K562 (cell line): ENCODE data around the gene EMC6. TPM values are rescaled to one million over a fixed set of nuclear protein-coding genes. Genes with fewer than 3 reads are reported as not detected.

Source experiments
- ATF2 ChIP-seq: sonication (generic); formaldehyde crosslinking; IDR thresholded peaks from 2 replicates; pipeline ENCODE4 v1.8.1; 2022; ENCODE audit warnings: missing genetic modification reagents
- CBFA2T3 ChIP-seq: fragments of 450-650 bp; IDR thresholded peaks from 2 replicates; pipeline ENCODE4 v1.6.1; 2017
- E2F3 ChIP-seq: fragments of 250-450 bp; sonication (Bioruptor Pico); IDR thresholded peaks from 2 replicates; pipeline ENCODE4 v1.4.0; 2020; ENCODE audit warnings: mild to moderate bottlenecking
- FOXJ3 ChIP-seq: sonication (generic); formaldehyde crosslinking; IDR thresholded peaks from 2 replicates; pipeline ENCODE4 v1.4.0; 2020; ENCODE audit warnings: mild to moderate bottlenecking, missing genetic modification reagents
- GTF2E2 ChIP-seq: fragments of 200-800 bp; sonication (Bioruptor generic); IDR thresholded peaks from 2 replicates; pipeline ENCODE4 v1.6.1; 2016; ENCODE audit warnings: missing genetic modification characterization, missing compliant biosample characterization
- HNRNPH1 ChIP-seq: fragments of 200-400 bp; formaldehyde crosslinking; optimal IDR thresholded peaks from 2 replicates; pipeline ENCODE3; 2017; ENCODE audit warnings: low read depth, mild to moderate bottlenecking, low read length, moderate library complexity
- MAZ ChIP-seq, 2 experiments: fragments of 450-650 bp in 1 of 2; sonication (generic) in 1 of 2; formaldehyde crosslinking; IDR thresholded peaks in 1 of 2; conservative IDR thresholded peaks in 1 of 2; 2 replicates each; pipeline versions ENCODE4 v1.4.0 to v1.5.0; 2020; ENCODE audit warnings: mild to moderate bottlenecking in 1 of 2, missing genetic modification reagents in 1 of 2
- MLLT1 ChIP-seq, 2 experiments: fragments of 450-650 bp; IDR thresholded peaks; 2 replicates each; pipeline ENCODE4 v1.6.1; 2016
- NFE2L1 ChIP-seq: fragments of 450-650 bp; IDR thresholded peaks from 2 replicates; pipeline ENCODE4 v1.6.1; 2016; ENCODE audit warnings: missing genetic modification characterization, low read depth, mild to moderate bottlenecking, missing compliant biosample characterization, moderate library complexity, borderline replicate concordance
- REST ChIP-seq, 2 experiments: fragments of 450-650 bp; formaldehyde crosslinking in 1 of 2; IDR thresholded peaks; 2 replicates each; pipeline versions ENCODE4 v1.4.0 to v1.6.1; 2014 to 2020; ENCODE audit warnings: mild to moderate bottlenecking in 2 of 2, borderline replicate concordance in 1 of 2, low read depth in 1 of 2
- SIN3A ChIP-seq, 2 experiments: fragments of 150-350 bp in 1 of 2; IDR thresholded peaks; 2 replicates each; pipeline ENCODE4 v1.6.1; 2011 to 2016; ENCODE audit warnings: borderline replicate concordance in 2 of 2, low read depth in 2 of 2, low read length in 2 of 2, mild to moderate bottlenecking in 2 of 2, moderate library complexity in 2 of 2; ENCODE audit not compliant: control insufficient read depth in 1 of 2
- SMC3 ChIP-seq: conservative IDR thresholded peaks from 2 replicates; pipeline ENCODE4 v1.6.1; 2011; ENCODE audit warnings: low read depth, low read length, improper control_type of control experiment; ENCODE audit not compliant: insufficient read depth
- SRSF3 ChIP-seq: fragments of 200-400 bp; formaldehyde crosslinking; IDR thresholded peaks from 2 replicates; pipeline ENCODE4 v1.6.1; 2016; ENCODE audit warnings: mild to moderate bottlenecking, low read length, moderate library complexity; ENCODE audit not compliant: insufficient read depth
- ZNF280A ChIP-seq: fragments of 450-650 bp; IDR thresholded peaks from 2 replicates; pipeline ENCODE4 v1.6.1; 2018; ENCODE audit warnings: mild to moderate bottlenecking, low read depth; ENCODE audit not compliant: partially characterized antibody
- polyA plus RNA-seq, 8 experiments: library from polyadenylated mRNA; depleted of rRNA in 4 of 8; stranded (reverse) in 5 of 8; unstranded in 3 of 8; fragments of >200 nt; fragmentation: Nextera tagmentation in 2 of 8; fragmentation: Illumina TruSeq in 1 of 8; extraction: Ambion mirVana in 2 of 8; extraction: Trizol in 1 of 8; gene quantifications; 2 replicates each; pipeline versions ENCODE4 v1.2.1 to v1.2.3, GENCODE V29; 2011 to 2014; ENCODE audit warnings: inconsistent platforms in 1 of 8, missing spikeins in 1 of 8
- total RNA-seq, 7 experiments: library from RNA; depleted of rRNA in 6 of 7; stranded (reverse); fragments of >200 nt in 6 of 7; fragmentation: Illumina TruSeq in 2 of 7; extraction: Trizol in 2 of 7; gene quantifications; 2 replicates each; pipeline versions ENCODE4 v1.2.1 to v1.2.3, GENCODE V29; 2011 to 2021; ENCODE audit warnings: low replicate concordance in 1 of 7

The EMC6 gene
- total and polyA plus RNA-seq, 9 of the 15 experiments (the other 6 are each of a cell fraction or from before 2014, with no cell fraction given) = 2.9 to 136 (median 24.9) TPM

- TF ChIP-seq MLLT1 (IDR thresholded peaks at IDR 0.05) = no peak
- no peak for TF ChIP-seq HNRNPH1
- TF ChIP-seq FOXJ3 (CRISPR knock-in tag) = no peak
- TF ChIP-seq SRSF3 = no peak
- TF ChIP-seq NFE2L1 (tag) = no peak
- peak in 1 of 2 experiments; percentile 36; a peak in 1 of 4 replicates for TF ChIP-seq MAZ (CRISPR knock-in tag; conservative IDR thresholded peaks at IDR 0.05 in 1 of 2, IDR thresholded peaks at IDR 0.05 in 1 of 2)
- no peak for TF ChIP-seq SIN3A (IDR thresholded peaks at IDR 0.05; ENCODE audit: borderline replicate concordance in 2 of 2, control insufficient read depth in 1 of 2, low read depth in 2 of 2, low read length in 2 of 2)
- TF ChIP-seq SMC3 = no peak
- no peak for TF ChIP-seq E2F3 (CRISPR knock-in tag)
- peak; percentile 2; the same call in 1 of the 2 replicates for TF ChIP-seq REST (IDR thresholded peaks at IDR 0.05; ENCODE audit: borderline replicate concordance)
- TF ChIP-seq REST (CRISPR knock-in tag; IDR thresholded peaks at IDR 0.05; ENCODE audit: low read depth) = no peak
- peak; percentile 85 for TF ChIP-seq CBFA2T3
- TF ChIP-seq GTF2E2 (tag) = no peak
- TF ChIP-seq ATF2 (CRISPR knock-in tag) = no peak
- no peak for TF ChIP-seq ZNF280A
Measured at GRCh38 chr17:3639981-3640596, 28.5 kb upstream of the EMC6 start (continued).
